Ishikawa (cell line): ENCODE results near the gene TINAG.

Experiments
- CEBPB ChIP-seq: IDR thresholded peaks from 2 replicates; pipeline ENCODE4 v1.6.1; 2012
- CREB1 ChIP-seq: IDR thresholded peaks from 2 replicates; pipeline ENCODE4 v1.6.1; 2012; ENCODE audit warnings: low read depth
- EGR1 ChIP-seq: IDR thresholded peaks from 2 replicates; pipeline ENCODE4 v1.6.1; 2012
- EP300 ChIP-seq: IDR thresholded peaks from 2 replicates; pipeline ENCODE4 v1.6.1; 2012; ENCODE audit warnings: borderline replicate concordance
- FOXM1 ChIP-seq: IDR thresholded peaks from 2 replicates; pipeline ENCODE4 v1.6.1; 2012; ENCODE audit warnings: low read depth, borderline replicate concordance
- MAX ChIP-seq: IDR thresholded peaks from 2 replicates; pipeline ENCODE4 v1.6.1; 2012
- NFIC ChIP-seq: IDR thresholded peaks from 2 replicates; pipeline ENCODE4 v1.6.1; 2012
- RAD21 ChIP-seq: IDR thresholded peaks from 2 replicates; pipeline ENCODE4 v1.6.1; 2012; ENCODE audit warnings: low read depth
- TAF1 ChIP-seq: IDR thresholded peaks from 2 replicates; pipeline ENCODE4 v1.6.1; 2012; ENCODE audit warnings: low read depth, mild to moderate bottlenecking
- TCF12 ChIP-seq: IDR thresholded peaks from 2 replicates; pipeline ENCODE4 v1.6.1; 2012; ENCODE audit warnings: low read depth
- TEAD4 ChIP-seq: IDR thresholded peaks from 2 replicates; pipeline ENCODE4 v1.6.1; 2012
- YY1 ChIP-seq: IDR thresholded peaks from 2 replicates; pipeline ENCODE4 v1.6.1; 2012; ENCODE audit warnings: low read depth
- ZBTB7A ChIP-seq: IDR thresholded peaks from 2 replicates; pipeline ENCODE4 v1.6.1; 2012; ENCODE audit warnings: low read depth
- TF ChIP-seq, protein P1 (sequence below): IDR thresholded peaks from 2 replicates; pipeline ENCODE4 v1.6.1; 2012; ENCODE audit warnings: low read depth, mild to moderate bottlenecking
- TF ChIP-seq, protein P2 (sequence below): IDR thresholded peaks from 2 replicates; pipeline ENCODE4 v1.6.1; 2012

The TINAG gene

GRCh38 chr6:54361734-54362133, 53.5 kb downstream of the TINAG start:
- TF ChIP-seq EP300: no peak
- TF ChIP-seq, protein P1, sequence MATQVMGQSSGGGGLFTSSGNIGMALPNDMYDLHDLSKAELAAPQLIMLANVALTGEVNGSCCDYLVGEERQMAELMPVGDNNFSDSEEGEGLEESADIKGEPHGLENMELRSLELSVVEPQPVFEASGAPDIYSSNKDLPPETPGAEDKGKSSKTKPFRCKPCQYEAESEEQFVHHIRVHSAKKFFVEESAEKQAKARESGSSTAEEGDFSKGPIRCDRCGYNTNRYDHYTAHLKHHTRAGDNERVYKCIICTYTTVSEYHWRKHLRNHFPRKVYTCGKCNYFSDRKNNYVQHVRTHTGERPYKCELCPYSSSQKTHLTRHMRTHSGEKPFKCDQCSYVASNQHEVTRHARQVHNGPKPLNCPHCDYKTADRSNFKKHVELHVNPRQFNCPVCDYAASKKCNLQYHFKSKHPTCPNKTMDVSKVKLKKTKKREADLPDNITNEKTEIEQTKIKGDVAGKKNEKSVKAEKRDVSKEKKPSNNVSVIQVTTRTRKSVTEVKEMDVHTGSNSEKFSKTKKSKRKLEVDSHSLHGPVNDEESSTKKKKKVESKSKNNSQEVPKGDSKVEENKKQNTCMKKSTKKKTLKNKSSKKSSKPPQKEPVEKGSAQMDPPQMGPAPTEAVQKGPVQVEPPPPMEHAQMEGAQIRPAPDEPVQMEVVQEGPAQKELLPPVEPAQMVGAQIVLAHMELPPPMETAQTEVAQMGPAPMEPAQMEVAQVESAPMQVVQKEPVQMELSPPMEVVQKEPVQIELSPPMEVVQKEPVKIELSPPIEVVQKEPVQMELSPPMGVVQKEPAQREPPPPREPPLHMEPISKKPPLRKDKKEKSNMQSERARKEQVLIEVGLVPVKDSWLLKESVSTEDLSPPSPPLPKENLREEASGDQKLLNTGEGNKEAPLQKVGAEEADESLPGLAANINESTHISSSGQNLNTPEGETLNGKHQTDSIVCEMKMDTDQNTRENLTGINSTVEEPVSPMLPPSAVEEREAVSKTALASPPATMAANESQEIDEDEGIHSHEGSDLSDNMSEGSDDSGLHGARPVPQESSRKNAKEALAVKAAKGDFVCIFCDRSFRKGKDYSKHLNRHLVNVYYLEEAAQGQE: no peak
- no peak for TF ChIP-seq TCF12
- no peak for TF ChIP-seq EGR1
- no peak for TF ChIP-seq TAF1
- no peak for TF ChIP-seq ZBTB7A
- TF ChIP-seq TEAD4: no peak
- TF ChIP-seq FOXM1: no peak
- TF ChIP-seq MAX: no peak
- TF ChIP-seq RAD21: no peak
- TF ChIP-seq YY1: no peak
- TF ChIP-seq, protein P2, sequence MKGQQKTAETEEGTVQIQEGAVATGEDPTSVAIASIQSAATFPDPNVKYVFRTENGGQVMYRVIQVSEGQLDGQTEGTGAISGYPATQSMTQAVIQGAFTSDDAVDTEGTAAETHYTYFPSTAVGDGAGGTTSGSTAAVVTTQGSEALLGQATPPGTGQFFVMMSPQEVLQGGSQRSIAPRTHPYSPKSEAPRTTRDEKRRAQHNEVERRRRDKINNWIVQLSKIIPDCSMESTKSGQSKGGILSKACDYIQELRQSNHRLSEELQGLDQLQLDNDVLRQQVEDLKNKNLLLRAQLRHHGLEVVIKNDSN: no peak
- TF ChIP-seq CEBPB: no peak
- TF ChIP-seq NFIC: no peak
- no peak for TF ChIP-seq CREB1

DNA sequence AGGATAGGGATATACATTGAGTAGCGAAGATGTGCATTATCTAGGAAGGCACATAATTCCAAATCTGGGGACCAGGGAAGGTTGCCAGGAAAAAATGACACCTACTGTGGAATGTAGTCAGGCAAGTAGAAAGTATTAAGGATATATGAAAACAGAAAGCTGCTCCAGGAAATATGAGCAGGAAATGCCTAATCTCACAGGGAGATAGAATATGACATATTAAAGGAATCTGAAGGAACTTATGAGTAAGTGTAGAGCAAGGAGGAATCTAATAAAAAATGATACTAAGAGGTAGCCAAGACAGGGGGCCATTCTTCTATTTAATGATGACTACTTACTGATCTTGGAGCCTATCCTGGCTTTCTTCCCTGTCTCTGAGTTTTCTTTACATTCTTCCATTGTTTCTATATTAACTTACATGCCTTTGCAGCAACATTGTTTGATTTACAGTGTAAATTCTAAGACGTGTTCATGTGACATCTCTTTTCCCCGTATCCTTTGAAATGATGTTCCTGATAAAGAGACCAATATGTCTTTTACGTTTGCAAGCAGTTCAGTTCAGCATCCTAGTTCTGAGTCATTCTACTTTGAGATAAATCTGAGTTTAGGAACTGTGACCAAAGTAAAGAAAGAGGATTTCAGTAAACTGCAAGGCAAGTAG, 58.6 kb downstream of the TINAG start:
- TF ChIP-seq CREB1 (no peak), TCF12 (no peak), TAF1 (no peak), EP300 (peak; percentile 31; the same call in 1 of the 2 replicates), TEAD4 (peak; percentile 41; the same call in 1 of the 2 replicates), ZBTB7A (no peak), EGR1 (no peak), NFIC (peak; percentile 60)

DNA sequence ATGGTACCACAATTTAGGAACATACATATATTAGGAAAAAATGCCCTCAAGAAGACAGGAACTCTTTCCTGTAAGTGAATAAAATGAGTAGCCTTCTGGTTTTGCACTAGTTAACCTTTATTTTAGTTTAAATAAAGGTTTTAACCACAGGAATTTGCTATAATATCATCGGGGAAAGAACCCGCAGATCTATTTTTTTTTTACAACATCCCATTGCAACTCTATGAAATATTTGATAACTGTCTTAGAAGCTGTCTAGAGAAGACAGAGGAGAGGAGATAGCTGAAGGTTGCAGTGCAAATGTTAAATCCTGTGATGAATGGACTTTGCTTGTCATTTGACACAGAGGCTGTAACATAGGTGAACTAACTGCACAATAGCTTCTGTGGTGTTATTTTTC, 69.5 kb downstream of the TINAG start:
- TF ChIP-seq TAF1 (no peak), RAD21 (no peak), CEBPB (no peak), TCF12 (no peak), EP300 (no peak), TEAD4 (no peak), CREB1 (no peak), FOXM1 (no peak), ZBTB7A (no peak), MAX (no peak), YY1 (no peak)
- TF ChIP-seq, protein P2: no peak

- TF ChIP-seq CREB1: no peak
- TF ChIP-seq ZBTB7A: no peak
- no peak for TF ChIP-seq NFIC
- no peak for TF ChIP-seq FOXM1
- TF ChIP-seq MAX: no peak
- TF ChIP-seq, protein P2: no peak
- TF ChIP-seq TEAD4: no peak
- TF ChIP-seq YY1: no peak
- TF ChIP-seq TAF1: no peak
- TF ChIP-seq CEBPB: no peak
- no peak for TF ChIP-seq RAD21
- TF ChIP-seq TCF12: no peak
- no peak for TF ChIP-seq EP300
- TF ChIP-seq EGR1: no peak
- TF ChIP-seq, protein P1: no peak
These were observed 78.1 kb downstream of the TINAG start for GRCh38 chr6:54386295-54386694.

DNA sequence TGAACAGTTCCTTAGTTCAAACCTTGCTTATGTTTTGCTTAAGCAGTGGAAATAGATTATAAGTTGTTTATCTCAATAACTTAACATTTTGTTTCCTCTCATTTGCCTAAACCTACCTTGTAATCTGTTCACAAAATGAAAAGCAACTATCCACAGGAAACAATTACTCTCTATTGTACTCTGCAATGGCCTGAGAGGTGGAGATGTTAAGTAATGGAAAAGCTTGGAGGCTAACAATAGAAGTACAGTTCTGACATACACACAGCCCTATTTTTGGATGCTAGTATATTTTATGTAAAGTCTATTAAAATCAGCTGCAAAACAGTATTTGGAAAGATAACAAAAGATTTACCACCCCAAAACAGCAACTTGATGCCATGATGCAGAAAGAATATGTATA, 82.1 kb downstream of the TINAG start:
- no peak for TF ChIP-seq YY1
